Suprapubic skin (tissue), 4 donors: ENCODE measurements around the gene DAAM1.

Experiments used
- CTCF ChIP-seq, 2 donors: fragments of 200-600 bp in 1 of 2; fragments of 450-650 bp in 1 of 2; sonication (generic) in 1 of 2; IDR thresholded peaks; one replicate each; pipeline ENCODE4 v1.5.1; 2016 to 2019; ENCODE audit warnings: antibody characterized with exemption in 2 of 2, mild to moderate bottlenecking in 1 of 2, moderate library complexity in 1 of 2
- EP300 ChIP-seq: sonication (generic); formaldehyde crosslinking; IDR thresholded peaks from one replicate; pipeline ENCODE4 v1.6.1; 2017; ENCODE audit warnings: antibody characterized with exemption
- POLR2A ChIP-seq, 2 donors: fragments of 450-650 bp; IDR thresholded peaks; one replicate each; pipeline ENCODE4 v1.6.1; 2017; ENCODE audit warnings: antibody characterized with exemption in 2 of 2, mild to moderate bottlenecking in 2 of 2, moderate library complexity in 2 of 2
- POLR2AphosphoS5 ChIP-seq, 3 donors: sonication (generic); formaldehyde crosslinking; IDR thresholded peaks; one replicate each; pipeline ENCODE4 v1.6.1; 2017; ENCODE audit warnings: antibody characterized with exemption in 3 of 3

- no peak for TF ChIP-seq CTCF (IDR thresholded peaks at IDR 0.05)
- no peak for TF ChIP-seq POLR2A (IDR thresholded peaks at IDR 0.05)
- no peak for TF ChIP-seq POLR2AphosphoS5 (IDR thresholded peaks at IDR 0.05)
- TF ChIP-seq EP300 = no peak
Observed at GRCh38 chr14:59281609-59282377, 93.3 kb downstream of the DAAM1 start.
